H1 (cell line): ENCODE results near the gene TMIGD3.

ENCODE experiments used
- EP300 ChIP-seq, 2 experiments: IDR thresholded peaks; 1 replicate in 1 of 2; 2 replicates in 1 of 2; pipeline ENCODE4 v1.6.1; 2011 to 2012; ENCODE audit warnings: low read depth in 2 of 2, low read length in 2 of 2, mild to moderate bottlenecking in 2 of 2, borderline replicate concordance in 1 of 2, inconsistent platforms in 1 of 2, moderate library complexity in 1 of 2
- TEAD4 ChIP-seq: IDR thresholded peaks from 2 replicates; pipeline ENCODE4 v1.6.1; 2012; ENCODE audit warnings: low read depth, low read length, inconsistent platforms, mixed read lengths

DNA sequence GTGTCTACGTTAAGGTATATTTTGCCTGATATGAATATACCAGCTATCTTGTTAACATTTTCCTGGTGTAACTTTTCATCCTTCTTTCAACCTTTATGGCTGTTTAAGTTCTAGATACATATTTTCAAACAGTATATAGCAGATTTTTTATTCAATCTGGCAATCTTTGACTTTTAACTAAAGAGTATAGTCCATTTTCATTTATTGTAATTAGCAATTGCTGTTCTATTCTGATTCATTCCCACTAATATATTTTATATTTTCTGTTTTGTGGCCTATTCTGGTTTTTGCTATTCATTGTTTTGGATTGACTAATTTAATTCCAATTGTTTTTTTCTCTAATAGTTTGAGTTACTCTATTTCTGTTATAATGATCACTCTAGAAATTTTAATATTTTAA, 37.0 kb downstream of the TMIGD3 start:
- TF ChIP-seq TEAD4 (no peak), EP300 (IDR thresholded peaks at IDR 0.05; ENCODE audit: borderline replicate concordance in 1 of 2, low read depth in 2 of 2, low read length in 2 of 2) (no peak)
